ENCODE data around the gene EBPL. TPM values are rescaled to one million over a fixed set of nuclear protein-coding genes. Genes with fewer than 3 reads are reported as not detected.
"Not testable (repeated sequence)": the region's sequence is repeated elsewhere in the genome, so short reads cannot be mapped to it uniquely, and the experiment has no call there.

EBPL gene
- total and polyA plus RNA-seq, 2 donors from 2014 or later = 31.4 to 36.8 TPM

- TF ChIP-seq, protein P1, sequence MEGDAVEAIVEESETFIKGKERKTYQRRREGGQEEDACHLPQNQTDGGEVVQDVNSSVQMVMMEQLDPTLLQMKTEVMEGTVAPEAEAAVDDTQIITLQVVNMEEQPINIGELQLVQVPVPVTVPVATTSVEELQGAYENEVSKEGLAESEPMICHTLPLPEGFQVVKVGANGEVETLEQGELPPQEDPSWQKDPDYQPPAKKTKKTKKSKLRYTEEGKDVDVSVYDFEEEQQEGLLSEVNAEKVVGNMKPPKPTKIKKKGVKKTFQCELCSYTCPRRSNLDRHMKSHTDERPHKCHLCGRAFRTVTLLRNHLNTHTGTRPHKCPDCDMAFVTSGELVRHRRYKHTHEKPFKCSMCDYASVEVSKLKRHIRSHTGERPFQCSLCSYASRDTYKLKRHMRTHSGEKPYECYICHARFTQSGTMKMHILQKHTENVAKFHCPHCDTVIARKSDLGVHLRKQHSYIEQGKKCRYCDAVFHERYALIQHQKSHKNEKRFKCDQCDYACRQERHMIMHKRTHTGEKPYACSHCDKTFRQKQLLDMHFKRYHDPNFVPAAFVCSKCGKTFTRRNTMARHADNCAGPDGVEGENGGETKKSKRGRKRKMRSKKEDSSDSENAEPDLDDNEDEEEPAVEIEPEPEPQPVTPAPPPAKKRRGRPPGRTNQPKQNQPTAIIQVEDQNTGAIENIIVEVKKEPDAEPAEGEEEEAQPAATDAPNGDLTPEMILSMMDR (IDR thresholded peaks at IDR 0.05; ENCODE audit: borderline replicate concordance, extremely low read depth, insufficient read depth) = no peak
- no peaks in the 10 kb centered on the region for H3K27me3 ChIP-seq (ENCODE audit: control insufficient read depth, insufficient read depth, low read length)
- H3K9ac ChIP-seq (ENCODE audit: low read length in 3 of 3) = no peak overlapping the region
- H3K27ac ChIP-seq (ENCODE audit: low read depth in 2 of 2, low read length in 2 of 2) = no peak overlapping the region
- intact Hi-C loops (cut with DNase I) = no loop called here
- H3K4me1 ChIP-seq (ENCODE audit: control insufficient read depth in 2 of 3, insufficient read depth in 2 of 3, low read depth in 1 of 3, low read length in 3 of 3) = peaks cover 0 to 4% (median 2%) of the 10 kb centered on the region in 3 donors
- DNase-seq = no peak
- H3K36me3 ChIP-seq (ENCODE audit: control insufficient read depth in 2 of 3, insufficient read depth in 3 of 3, low read length in 3 of 3) = no peaks in the 10 kb centered on the region
- H3K4me3 ChIP-seq (ENCODE audit: low read length in 3 of 3) = no peak overlapping the region
- no peaks in the 10 kb centered on the region for H3K9me3 ChIP-seq (ENCODE audit: control insufficient read depth in 2 of 3, insufficient read depth in 1 of 3, low read length in 3 of 3)
- FAIRE-seq = no peak
These were observed 75.2 kb downstream of the EBPL start for GRCh38 chr13:49615836-49616675.

DNA sequence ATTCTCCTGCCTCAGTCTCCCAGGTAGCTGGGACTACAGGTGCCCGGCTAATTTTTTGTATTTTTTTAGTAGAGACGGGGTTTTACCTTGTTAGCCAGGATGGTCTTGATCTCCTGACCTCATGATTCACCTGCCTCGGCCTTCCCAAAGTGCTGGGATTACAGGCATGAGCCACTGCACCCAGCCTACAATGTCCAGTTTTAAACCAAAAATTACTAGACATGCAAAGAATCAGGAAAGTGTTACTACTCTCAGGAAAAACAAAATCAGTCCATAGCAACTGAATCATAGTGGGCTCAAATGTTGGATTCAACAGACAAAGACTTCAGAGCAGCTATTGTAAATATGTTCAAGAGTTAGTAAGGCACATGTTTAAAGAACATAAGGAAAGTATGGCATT lies 79.2 kb downstream of the EBPL start:
- intact Hi-C loops (cut with DNase I) = not testable (repeated sequence)

More for the DNA sequence above, 79.2 kb downstream of the EBPL start:
- not testable (repeated sequence) for H3K4me1 ChIP-seq (ENCODE audit: control insufficient read depth in 2 of 3, insufficient read depth in 2 of 3, low read depth in 1 of 3, low read length in 3 of 3); H3K27ac ChIP-seq (ENCODE audit: low read depth in 2 of 2, low read length in 2 of 2); H3K9me3 ChIP-seq (ENCODE audit: control insufficient read depth in 2 of 3, insufficient read depth in 1 of 3, low read length in 3 of 3); FAIRE-seq; H3K9ac ChIP-seq (ENCODE audit: low read length in 3 of 3); H3K4me3 ChIP-seq (ENCODE audit: low read length in 3 of 3); DNase-seq; H3K27me3 ChIP-seq (ENCODE audit: control insufficient read depth, insufficient read depth, low read length); H3K36me3 ChIP-seq (ENCODE audit: control insufficient read depth in 2 of 3, insufficient read depth in 3 of 3, low read length in 3 of 3)

Other genes starting within 250 kb of the EBPL start
- gene CAB39L, start 247.4 kb downstream of the EBPL start, total RNA-seq = 16.0 TPM
- gene CAB39L, start 247.4 kb downstream of the EBPL start, polyA plus RNA-seq (ENCODE audit: insufficient read depth, low read depth, low replicate concordance) = 11.0 TPM
- gene SETDB2, start 247.2 kb downstream of the EBPL start, total RNA-seq = 15.1 TPM
- 5.7 TPM for gene SETDB2, start 247.2 kb downstream of the EBPL start, polyA plus RNA-seq (ENCODE audit: insufficient read depth, low read depth, low replicate concordance)
- 57.0 TPM for gene PHF11, start 195.5 kb downstream of the EBPL start, total RNA-seq
- 50.3 TPM for gene PHF11, start 195.5 kb downstream of the EBPL start, polyA plus RNA-seq (ENCODE audit: insufficient read depth, low read depth, low replicate concordance)
- 18.9 TPM for gene RCBTB1, start 105.9 kb downstream of the EBPL start, total RNA-seq
- gene RCBTB1, start 105.9 kb downstream of the EBPL start, polyA plus RNA-seq (ENCODE audit: insufficient read depth, low read depth, low replicate concordance) = 14.8 TPM
- 1.6 TPM for gene ARL11, start 63.0 kb downstream of the EBPL start, total RNA-seq
- 0.19 TPM for gene ARL11, start 63.0 kb downstream of the EBPL start, polyA plus RNA-seq (ENCODE audit: insufficient read depth, low read depth, low replicate concordance)
- gene KPNA3, start 101.2 kb upstream of the EBPL start, total RNA-seq = 22.3 TPM
- 9.4 TPM for gene KPNA3, start 101.2 kb upstream of the EBPL start, polyA plus RNA-seq (ENCODE audit: insufficient read depth, low read depth, low replicate concordance)
- gene SPRYD7, start 244.9 kb upstream of the EBPL start, total RNA-seq = 6.6 TPM
- 12.1 TPM for gene SPRYD7, start 244.9 kb upstream of the EBPL start, polyA plus RNA-seq (ENCODE audit: insufficient read depth, low read depth, low replicate concordance)

All from kidney (tissue), 14 donors.